ENCODE data around the gene PRKCH.

Gene PRKCH

DNA sequence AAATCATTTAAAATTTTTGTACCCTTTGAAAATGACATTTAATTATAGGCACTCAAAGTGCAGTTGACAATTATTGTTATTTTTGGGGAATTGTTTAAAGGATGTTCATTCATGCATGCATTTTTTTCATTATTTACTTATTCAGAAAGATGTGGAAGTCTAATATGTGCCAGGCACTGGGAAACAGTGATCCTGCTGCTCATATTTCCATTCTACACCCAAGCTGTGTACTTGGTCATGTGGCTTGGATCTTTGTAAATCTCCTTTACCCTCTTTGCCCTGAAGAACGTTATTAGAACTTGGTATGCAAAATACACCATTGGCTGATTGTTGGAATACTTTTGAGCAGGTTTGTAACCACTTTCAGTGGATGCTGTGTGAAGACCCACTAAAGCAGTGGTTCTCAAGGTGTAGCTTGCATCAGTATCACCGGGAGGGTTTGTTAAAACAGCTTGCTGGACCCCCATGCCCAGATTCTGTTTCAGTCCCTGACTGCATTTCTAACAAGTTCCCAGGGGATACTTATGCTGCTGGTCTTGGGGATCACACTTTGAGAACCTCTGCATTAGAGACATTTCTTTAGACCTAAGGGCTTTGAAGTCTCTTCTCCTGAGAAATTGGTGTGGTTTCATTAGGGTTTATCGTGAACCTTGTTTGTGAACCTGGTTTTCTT, 47.5 kb downstream of the PRKCH start:
- no peak for DNase-seq

DNA sequence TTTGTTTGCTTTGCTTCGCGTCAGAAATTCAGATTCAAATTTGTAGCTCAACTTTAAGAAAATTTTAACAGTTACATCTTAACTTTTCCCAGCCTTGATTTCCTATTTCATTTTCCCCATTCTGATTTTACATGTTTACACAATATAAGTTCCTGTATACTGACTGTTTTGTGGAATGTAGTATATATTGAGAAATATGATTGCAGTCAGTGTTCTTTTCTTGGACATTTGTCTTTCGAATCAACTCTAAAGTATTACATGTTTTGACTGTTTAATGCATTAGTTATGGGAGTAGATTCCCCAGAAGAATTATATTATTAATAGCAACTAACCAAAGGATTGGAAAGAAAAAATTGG, 48.1 kb downstream of the PRKCH start:
- no peak for DNase-seq

DNA sequence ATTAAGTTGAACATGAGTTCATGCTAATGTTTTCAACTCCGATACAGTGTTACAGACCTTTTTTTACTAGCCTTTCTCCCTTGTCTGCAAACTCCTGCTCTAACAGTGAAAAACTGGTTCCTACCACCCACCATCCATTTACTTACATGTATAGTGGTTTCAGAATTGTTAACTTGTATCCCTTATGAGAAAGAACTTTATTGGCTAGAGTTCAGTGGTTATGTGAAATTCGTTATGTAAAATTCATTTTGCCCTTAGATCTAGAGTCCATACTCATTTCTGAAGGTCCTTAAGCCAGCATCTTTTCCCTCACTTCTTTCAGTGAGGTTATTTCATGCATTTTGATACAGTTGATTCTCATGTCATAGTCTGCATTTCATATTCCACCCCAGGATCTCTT, 51.0 kb downstream of the PRKCH start:
- no peak for DNase-seq

DNA sequence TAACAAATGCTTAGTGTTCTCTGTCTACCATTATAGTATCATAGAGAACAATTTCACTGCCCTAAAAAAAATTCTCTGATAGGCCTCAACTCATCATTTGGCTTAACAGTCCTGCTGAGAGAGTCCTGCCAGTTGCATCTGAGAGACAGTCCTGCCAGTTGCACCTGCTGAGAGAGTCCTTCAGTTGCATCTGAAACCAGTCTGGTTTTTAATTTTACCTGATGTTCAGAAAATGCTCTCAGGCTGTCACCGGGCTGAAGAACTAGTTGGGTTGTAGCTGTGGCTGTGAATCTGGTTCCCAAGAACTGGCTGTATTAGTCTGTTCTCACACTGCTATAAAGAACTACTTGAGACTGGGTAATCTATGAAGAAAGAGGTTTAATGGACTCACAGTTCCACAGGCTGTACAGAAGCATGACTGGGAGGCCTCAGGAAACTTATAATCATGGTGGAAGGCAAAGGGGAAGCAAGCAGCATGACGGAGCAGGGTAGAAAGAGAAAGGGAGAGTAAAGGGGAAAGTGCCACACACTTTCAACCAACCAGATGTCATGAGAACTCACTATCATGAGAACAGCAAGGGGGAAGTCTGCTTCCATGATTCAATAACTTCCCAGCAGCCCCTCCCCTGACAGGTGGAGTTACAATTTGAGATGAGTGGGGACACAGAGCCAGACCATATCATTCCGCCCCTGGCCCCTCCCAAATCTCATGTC, 51.6 kb downstream of the PRKCH start:
- DNase-seq, result no peak

DNA sequence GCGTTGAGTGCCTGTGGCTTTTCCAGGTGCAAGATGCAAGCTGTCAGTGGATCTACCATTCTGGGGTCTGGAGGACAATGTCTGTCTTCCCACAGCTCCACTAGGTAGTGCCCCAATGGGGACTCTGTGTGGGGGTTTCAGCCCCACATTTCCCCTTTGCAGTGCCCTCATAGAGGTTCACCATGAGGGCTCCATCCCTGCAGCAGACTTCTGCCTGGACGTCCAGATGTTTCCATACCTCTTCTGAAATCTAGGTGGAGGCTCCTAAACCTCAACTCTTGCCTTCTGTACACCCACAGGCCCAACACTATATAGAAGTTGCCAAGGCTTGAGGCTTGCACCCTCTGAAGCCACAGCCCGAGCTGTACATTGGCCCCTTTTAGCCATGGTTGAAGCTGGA, 52.9 kb downstream of the PRKCH start:
- no peak for DNase-seq

DNA sequence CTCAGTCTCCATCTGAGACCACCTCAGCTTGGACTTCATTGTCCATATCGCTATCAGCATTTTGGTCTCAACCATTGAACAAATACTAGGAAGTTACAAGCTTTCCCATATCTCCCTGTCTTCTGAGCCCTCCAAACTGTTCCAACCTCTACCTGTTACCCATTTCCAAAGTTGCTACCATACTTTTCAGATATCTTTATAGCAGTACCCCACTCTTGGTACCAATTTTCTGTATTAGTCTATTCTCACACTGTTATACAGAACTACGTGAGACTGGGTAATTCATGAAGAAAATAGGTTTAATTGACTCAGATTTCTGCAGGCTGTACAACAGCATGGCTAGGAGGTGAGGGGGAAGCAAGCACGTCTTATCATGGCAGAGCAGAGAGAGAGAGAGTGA, 53.8 kb downstream of the PRKCH start:
- DNase-seq, result no peak

DNA sequence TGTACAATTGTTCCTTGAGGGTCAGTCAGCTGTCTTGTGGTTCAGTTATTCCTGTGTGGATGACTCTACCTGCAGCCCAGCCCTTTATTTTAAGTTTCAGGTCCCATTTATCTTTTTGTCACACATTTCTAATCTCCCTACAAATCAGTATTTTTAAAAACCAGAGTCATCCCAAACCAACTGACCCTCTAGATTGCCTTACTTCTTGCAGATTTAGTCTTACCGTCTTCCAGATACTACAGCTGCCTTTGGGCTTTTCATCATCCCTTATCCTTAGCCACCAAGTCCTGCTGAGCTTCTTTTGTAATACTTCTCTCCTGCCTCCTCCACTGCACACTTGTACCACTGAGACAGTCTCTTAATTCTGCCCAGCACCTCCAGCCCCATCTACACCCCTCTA, 54.9 kb downstream of the PRKCH start:
- no peak for DNase-seq

DNA sequence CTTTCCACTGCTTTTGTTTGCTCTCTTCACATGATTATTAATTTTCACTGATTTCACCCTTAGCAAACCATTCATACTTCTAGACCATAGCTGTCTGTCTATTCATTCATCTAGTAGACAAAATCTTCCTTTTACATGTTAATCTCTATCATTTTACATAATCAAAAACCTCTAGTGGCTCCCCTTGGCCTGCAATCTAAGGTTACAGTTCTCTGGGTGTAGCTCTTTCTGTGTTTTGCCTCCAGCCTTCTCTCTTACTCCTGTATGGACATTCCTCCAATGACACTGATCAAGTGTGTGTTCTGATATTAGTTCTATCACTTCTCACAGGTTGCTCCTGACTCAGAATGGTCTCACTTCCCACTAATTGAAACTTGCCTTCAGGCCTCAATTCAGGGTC, 56.4 kb downstream of the PRKCH start:
- no peak for DNase-seq

DNA sequence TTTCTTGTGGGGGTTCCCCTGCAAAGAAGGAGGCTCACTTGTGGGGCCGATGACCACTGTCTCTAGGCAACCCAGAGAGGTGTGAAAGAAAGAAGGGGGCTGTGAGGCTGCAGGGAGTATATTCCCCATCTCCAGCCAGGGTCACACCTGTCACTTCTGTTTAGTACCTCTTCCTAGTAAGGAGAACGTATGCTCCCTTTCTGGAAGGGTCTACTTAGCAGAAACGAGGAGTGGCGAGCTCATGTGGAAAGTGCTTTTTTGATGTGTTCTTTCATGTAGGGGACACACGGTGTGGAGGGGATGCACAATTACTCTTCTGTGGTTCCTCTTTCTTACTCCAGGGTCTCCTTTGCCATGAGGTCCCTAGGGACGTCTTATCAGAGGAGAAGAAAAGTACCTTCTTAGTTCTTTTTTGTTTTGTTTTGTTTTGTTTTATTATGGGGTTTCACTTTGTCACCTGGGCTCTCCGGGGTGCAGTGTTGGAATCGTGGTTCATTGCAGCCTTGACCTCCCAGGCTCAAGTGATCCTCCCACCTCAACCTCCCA, 58.3 kb downstream of the PRKCH start:
- no peak for DNase-seq

DNA sequence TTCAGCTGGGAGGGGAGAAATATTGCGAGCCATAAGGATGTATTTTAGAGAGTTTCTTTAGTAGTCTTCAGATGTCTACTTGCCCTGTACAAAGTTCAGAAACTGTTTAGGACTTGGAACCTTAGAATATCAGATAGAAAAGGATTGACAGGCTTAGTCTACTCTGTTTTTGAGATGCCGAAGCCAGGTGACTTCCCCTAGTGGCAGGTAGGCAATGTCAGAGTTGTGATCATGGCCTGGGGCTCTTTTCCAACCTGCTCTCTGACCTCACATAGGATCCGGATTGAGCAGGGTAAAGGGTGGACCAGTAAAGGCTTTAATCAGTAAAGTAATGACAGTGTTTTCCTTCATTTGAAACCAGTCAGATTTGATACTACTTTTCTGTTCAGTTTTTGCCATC, 59.6 kb downstream of the PRKCH start:
- no peak for DNase-seq

DNA sequence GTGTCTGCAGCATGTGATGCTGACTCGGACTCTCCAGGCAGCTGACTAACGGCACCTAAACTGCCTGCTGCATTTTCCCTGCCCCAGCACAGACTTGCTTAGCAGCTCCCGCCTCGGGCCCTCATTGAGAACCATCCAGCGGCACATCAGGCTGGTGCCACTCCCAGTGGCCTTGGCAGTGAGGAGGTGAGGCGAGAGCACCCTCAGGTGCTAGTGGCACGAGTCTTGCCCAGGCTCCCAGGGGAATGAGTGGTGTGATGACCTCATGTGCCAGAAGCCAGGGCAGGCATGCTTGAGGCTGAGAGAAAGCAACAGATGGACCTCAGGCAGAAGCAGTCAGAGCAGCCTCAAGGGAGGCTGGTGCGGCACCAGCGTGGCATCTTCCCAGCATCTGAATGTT, 60.2 kb downstream of the PRKCH start:
- DNase-seq, result peak; percentile 74

DNA sequence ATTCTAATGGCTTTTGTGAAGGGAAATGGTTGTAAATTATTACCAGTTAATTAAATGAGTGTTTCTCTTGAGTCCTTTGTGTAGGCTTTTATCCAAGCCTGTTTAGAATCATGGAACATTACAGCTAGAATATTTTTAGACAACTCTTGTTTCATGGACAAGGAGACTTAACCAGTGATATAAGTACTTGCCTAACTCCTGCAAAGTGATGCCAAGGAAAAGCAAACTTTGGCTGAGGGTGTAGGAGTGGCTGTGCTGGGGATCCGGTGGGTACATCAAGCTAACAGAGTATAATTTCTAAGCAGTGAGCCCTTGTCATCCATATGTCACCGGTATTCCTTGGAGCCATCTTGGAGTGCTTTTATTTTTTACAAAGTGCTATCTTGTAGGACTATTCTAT, 61.5 kb downstream of the PRKCH start:
- no peak for DNase-seq

DNA sequence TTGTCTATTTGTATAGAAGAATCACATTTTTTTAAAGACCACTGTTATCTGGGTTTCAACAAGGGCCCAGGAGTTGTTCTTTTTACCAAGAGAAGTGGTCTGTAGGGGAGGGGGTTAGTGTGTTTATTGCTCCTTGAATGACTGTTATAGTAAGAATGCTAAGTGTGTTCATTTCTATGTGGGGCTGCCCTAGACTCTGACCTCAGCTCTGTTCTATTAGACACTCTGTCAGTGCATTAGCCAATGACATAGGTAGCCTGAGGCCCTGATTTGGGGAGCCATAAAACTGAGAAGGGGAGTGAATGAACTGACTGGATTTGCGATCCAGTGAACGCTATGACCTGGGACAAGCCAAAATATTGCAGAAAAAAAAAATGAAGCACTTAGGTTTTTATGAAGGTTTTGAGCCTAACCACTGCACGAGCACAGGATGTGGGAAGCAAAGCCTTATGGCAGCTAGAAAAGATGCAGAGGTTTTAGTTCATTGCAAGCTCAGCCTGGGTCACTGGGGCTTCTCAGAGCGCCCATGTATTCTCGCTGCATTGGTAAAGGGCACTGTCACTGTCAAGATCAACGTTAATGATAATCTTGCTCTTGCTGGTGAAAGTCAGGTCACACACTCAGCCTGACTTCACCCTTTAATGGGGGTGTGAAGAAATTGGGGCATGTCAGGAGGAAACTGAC, 63.8 kb downstream of the PRKCH start:
- DNase-seq, result no peak

DNA sequence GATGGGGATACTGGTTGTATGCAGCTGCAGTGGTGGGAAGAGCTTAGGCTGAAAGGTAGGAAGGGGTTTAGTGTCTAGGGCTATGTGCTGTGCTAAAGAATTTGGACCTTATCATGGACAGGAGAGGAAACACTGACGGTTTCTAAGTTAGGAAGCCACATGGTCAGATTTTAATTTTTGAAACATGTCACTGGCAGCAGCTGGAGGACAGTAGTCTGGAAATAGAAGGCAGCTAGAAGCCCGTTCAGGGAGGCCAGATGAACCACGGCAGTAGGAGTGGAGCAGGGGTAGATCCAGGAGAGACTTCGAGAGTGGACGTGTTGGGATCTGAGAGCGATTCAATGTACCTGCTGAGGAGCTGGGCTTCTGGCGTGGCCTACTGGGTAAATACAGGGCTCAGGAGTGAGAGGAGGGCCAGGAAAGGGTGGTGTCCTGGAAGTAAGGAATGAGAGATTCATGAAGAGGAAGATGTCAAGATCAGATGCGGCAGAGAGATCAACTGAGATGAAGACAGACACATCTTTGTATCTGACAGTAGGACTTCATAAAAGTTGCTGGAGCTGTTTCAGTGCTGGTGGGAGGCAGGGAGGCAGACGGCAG, 64.9 kb downstream of the PRKCH start:
- DNase-seq, result no peak

DNA sequence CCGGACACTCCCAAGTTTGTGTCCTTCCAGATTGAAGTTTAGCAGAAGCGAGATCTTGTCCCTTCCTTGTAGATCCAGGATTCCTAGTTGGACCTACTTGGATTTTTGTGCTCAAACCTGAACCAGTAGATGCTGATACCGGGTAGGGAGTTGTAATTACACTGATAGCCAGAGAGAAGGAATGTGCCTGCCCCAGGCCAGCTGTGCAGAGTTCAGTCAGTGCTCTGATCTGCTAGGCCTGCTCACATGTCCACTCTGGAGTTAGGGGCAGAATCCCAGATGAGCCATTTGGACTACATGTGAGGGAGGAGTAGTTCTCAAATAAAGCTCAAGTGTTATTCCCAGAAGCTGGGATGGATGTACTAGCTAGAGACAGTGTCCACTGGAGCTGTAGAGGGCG, 65.7 kb downstream of the PRKCH start:
- no peak for DNase-seq

DNA sequence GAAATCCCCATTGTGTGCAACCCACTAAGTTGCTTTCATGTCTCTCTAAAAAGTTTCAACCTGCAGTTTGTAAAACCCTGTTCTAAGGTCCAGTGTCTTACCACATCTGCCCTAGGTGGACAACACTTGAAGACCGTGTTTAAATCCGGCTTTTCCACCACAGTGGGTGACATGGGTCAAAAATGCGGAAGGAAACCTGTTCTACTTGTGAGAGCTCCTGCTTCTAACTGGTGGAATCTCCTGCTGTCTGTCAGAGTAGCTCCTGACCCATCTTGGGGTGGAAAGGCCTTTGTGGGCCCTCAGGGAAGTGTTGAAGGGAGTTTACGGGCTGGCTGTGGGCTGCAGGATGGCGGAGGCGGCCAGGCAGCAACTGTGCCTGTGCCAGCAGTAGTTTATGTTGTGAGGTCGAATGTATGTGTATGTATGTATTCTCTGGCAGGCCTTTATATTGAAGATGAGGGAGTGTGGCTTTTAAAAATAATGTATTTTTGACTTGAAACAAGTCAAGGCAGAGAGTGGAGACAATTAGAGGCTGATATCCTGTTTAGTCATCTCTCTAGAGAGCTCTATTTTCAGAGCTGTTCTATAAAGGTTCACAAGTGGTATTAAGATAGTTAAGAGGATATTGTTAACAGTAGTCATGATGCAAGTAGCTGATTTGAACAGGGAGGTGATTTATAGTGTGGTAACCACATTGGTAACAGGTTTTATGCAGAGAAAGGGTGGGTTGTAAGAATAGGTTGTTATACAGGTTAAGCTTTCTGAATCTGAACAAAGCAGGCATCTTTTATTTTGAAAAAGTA, 67.0 kb downstream of the PRKCH start:
- no peak for DNase-seq

DNA sequence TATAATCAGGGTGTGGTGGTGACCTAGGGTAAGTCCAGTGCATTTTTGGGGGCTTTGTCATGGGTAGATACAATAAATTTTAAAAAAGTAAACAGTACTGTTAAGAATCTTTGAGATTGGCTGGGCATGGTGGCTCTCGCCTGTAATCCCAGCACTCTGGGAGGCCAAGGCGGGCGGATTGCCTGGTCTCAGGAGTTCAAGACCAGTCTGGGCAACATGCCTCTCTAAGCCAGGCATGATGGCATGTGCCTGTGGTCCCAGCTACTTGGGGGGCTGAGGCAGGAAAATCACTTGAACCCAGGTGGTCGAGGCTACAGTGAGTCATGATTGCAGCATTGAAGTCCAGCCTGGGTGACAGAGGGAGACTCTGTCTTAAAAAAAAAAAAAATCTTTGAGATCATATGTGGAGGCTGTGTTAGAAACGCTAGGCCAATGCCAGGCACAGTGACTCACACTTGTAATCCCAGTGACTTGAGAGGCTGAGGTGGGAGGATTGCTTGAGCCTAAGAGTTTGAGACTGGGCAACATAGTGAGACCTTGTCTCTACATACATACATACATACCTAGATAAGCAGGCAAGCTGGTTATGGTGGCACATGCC, 67.7 kb downstream of the PRKCH start:
- no peak for DNase-seq

DNA sequence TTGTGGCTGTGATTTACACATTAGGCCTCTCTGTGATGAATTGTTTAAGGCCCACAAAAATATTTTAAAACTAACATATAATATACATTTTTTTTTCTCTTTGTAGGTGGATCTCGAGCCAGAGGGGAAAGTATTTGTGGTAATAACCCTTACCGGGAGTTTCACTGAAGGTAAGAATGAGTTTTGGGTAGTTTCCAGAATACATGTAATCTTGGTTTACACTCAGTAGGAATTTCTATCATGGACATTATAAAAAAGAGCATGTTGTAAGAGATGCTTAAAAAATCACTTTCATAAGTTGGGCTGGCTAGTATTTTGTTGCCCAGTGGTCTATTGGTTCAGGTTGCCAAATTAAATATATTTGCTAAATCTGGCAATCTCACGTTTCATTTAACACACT, 69.7 kb downstream of the PRKCH start:
- DNase-seq, result peak; percentile 81

DNA sequence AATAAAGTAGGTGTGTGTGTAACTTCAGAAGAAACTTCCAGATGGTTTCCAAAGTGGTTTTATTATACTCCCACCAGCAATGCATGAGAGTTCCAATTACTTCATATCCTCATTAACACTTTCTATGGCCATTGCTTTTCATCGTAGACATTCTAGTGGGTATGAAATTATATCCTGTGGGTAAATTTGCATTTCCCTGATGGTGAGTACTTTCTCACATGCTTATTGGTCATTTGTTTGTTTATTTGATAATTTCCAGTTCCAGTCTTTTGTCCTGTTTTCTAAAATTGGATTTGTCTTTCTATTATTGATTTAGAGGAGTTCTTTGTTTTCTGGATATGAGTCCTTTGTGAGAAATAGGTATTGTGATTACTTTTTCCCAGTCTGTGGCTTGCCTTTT, 70.9 kb downstream of the PRKCH start:
- no peak for DNase-seq

DNA sequence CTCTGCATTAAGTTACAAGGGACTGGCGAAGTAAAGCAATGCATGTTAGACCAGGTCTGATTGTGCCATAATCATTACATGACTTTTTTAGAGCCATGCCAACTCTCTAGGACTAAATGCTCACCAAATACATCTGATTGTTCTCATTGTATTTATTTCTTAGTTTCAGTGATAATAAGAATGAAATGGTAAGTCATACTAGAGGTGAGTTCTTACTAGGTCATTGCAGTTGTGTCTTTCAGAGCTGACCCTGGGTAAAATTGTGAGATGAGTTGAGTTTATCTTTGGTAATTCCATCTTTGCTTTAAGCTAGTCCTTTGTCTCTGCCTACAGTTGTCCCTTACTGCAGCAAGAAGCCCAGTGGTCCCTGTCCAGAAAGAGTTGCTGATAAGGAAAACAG, 73.2 kb downstream of the PRKCH start:
- DNase-seq, result no peak

DNA sequence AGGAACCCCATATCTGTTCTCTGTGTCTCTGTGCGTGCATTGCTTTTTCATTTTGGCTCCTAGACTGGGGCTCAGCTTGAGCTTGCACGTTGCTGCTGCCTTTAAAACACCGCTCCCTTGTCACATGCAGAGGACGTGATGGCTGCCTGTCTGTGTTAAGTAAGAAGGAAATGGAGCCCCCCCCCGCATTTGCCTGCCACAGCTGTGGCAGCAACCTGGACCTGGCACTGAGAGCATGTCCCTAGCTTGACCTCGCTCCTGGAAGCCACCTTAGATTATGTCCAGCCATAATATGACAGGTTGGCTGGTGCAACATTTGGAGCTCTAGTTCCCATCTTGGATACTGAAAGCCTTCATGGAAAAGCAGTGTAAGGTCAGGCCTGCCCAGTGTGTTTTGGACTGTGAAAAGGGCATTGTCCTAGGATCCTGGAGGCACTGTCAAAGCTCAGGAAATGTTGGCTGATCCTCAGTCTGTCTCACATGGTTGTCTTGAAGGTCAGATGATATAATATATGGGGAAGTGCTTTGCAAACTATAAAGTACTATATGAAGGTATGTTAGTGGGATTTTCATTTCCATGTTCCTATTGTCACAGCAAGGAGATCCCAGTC, 73.8 kb downstream of the PRKCH start:
- no peak for DNase-seq

DNA sequence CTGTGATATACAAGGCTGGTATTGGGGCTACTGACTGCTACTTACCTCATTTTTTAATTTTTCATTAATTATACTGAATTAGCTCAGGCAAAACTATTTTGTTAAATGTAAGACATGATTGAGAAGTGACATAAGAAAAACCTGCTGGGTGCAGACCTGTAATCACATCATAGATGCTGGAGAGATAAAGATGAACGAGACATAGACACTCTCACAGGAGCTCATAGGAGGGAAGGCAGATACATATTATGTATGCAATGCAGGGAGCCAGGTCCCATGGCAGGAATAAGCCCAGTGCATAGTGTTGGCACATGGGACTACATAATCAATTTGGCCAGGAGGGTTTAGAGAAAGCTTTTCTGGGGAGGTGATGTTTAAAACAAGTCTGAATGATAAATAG, 74.9 kb downstream of the PRKCH start:
- no peak for DNase-seq

All from NCI-H446 treated with DMSO at 0.1 percent for 48 hours (cell line).